Left renal cortex interstitium (tissue), 4 donors: ENCODE measurements around the gene EIF4E2. TPM values are rescaled to one million over a fixed set of nuclear protein-coding genes. Genes with fewer than 3 reads are reported as not detected.
"Not testable (repeated sequence)": the region's sequence is repeated elsewhere in the genome, so short reads cannot be mapped to it uniquely, and the experiment has no call there.

Experiments used
- DNase-seq, 4 donors: peaks; one replicate each; pipeline ENCODE4 v3.0.0-alpha.2; 2013; ENCODE audit warnings: low read depth in 4 of 4, low spot score in 2 of 4, missing footprints in 1 of 4
- polyA plus RNA-seq, 4 donors: library from polyadenylated mRNA; unstranded; fragments of 120-200 nt; gene quantifications; one replicate each; pipeline ENCODE4 v1.2.1, GENCODE V29; 2013; ENCODE audit not compliant: insufficient read length in 4 of 4

Gene EIF4E2
- polyA plus RNA-seq, 4 donors = 98.9 to 117 (median 105) TPM

DNA sequence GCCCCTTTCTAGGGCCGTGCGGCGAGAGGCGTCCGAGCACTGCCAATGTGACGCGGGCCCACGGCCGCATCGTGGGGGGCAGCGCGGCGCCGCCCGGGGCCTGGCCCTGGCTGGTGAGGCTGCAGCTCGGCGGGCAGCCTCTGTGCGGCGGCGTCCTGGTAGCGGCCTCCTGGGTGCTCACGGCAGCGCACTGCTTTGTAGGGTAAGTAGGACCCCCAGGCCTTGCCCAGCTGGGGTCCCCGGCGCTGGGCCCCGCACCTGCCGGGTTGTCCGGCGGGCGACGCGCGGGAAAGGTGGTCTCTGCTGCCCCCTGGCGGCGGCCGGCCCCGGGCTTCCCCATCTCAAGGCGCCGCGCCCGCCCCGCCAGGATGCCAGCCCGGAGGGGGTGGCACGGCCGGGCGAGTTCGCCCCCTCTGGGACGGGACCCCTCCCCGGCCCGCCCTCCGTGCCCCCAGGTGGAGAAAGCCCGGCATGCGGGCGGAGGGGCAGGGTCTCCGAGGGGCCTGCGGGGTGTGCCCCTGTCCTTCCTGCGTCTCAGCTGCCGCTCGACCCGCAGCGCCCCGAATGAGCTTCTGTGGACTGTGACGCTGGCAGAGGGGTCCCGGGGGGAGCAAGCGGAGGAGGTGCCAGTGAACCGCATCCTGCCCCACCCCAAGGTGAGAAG is 28.4 kb upstream of the EIF4E2 start:
- no peak for DNase-seq

DNA sequence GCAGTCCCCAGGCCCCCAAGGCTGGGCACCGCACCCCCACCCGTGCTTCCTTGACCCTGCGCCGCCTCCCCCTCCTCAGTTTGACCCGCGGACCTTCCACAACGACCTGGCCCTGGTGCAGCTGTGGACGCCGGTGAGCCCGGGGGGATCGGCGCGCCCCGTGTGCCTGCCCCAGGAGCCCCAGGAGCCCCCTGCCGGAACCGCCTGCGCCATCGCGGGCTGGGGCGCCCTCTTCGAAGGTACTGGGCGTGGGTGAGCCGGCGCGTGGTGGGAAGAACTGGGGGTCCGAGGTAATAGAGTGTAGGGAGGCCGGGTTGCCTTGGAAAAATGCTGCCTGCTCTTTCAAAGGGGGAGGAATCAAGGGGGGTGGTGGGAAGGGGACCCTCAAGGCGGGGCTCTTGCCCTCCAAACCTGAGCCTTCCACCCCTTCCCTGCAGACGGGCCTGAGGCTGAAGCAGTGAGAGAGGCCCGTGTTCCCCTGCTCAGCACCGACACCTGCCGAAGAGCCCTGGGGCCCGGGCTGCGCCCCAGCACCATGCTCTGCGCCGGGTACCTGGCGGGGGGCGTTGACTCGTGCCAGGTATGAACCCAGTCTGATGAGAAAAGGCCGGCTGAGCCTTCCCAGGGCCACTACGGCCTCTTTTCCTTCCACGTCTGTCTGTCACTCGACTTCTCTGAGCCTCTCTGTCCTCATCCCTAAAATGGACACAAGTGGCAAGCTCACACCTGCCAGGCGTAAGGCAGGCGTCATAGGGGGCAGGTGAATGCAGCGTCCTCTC is 27.7 kb upstream of the EIF4E2 start:
- no peak for DNase-seq

DNA sequence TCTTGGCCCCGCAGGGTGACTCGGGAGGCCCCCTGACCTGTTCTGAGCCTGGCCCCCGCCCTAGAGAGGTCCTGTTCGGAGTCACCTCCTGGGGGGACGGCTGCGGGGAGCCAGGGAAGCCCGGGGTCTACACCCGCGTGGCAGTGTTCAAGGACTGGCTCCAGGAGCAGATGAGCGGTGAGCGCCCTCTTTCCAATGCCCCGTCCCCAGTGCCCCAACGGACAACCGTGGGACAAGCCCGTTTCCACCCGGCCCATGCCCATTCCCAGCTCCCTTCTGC is 27.1 kb upstream of the EIF4E2 start:
- no peak for DNase-seq

DNA sequence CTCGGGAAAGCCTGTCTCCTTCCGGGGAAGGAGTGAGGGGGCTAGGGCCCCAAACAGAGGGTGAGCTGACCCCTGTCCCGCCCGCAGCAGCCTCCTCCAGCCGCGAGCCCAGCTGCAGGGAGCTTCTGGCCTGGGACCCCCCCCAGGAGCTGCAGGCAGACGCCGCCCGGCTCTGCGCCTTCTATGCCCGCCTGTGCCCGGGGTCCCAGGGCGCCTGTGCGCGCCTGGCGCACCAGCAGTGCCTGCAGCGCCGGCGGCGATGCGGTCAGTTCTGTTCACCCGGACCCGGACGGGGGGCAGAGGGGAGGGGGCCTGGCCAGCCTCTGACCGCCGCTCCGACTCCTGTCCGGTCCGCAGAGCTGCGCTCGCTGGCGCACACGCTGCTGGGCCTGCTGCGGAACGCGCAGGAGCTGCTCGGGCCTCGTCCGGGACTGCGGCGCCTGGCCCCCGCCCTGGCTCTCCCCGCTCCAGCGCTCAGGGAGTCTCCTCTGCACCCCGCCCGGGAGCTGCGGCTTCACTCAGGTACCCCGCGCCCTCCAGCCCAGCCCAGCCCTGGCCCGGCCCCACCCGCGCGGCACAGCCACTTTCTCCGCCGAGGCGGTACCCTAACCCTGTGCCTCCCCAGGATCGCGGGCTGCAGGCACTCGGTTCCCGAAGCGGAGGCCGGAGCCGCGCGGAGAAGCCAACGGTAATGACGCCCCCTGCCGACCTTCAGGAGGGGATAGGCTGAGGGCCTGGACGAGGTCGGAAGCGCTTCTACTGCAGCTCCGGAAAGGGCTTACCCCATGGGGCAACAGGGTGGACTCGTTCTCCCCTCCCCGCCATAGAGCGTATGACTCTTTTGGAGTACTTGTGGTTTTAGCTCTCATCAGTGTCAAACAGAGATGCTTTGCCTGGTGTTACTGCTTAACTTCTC is 26.5 kb upstream of the EIF4E2 start:
- no peak for DNase-seq

DNA sequence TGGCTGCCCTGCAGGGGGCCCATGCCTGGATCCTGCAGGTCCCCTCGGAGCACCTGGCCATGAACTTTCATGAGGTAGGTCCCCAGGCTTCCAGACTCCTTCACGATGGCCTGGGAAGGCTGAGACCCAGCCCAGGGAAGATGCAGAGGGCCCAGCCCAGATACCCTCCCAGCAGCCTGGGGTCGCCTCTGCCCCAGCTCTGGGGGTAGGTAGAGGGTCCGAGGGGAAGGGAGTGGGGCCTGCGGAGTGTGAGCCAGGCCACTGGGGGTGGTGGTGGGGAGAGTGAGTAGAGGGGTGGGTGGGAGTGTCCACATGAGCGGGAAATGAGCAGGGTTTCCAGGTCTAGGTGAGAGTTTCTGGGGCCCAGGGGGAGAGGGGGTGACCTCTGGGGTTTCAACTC is 25.7 kb upstream of the EIF4E2 start:
- no peak for DNase-seq

DNA sequence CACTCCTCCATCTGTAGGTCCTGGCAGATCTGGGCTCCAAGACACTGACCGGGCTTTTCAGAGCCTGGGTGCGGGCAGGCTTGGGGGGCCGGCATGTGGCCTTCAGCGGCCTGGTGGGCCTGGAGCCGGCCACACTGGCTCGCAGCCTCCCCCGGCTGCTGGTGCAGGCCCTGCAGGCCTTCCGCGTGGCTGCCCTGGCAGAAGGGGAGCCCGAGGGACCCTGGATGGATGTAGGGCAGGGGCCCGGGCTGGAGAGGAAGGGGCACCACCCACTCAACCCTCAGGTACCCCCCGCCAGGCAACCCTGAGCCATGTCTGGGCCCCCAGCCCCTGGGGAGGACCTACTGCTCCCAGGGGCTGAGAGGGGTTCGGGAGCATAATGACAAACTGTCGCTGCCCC is 25.3 kb upstream of the EIF4E2 start:
- DNase-seq = no peak

DNA sequence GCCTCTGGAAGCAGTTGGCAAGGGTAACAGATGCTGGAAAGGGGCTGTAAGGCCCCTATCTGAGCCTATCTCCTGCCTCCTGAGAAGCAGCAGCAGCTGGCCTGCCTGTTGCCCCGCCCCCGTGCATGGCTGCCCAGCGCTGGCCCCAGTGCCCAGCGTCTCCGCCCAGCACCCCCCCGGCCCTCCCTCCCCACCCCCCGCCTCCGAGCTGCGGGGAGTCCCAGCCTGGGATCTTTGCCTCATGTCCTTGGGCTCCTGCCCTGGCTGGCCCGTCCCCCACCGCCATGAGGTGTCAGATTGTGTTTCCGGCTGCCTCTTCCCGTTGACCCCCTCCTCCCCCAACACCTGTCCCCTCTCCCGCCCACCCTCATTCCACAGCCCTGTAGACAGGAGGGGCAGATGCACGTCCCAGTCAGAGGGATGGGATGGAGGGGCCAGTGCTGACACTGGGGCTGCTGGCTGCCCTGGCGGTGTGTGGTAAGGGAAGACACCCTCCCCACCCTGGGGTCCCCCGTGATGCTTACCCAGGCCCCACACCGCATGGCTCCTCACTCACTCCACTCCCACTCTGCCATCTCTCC is 24.6 kb upstream of the EIF4E2 start, which contains the start of gene CHRND:
Gene CHRND (plus strand): TSS at position 370 of the 581 bp plus-strand sequence. CDS start 56 bp downstream, at position 426.
- DNase-seq = no peak

DNA sequence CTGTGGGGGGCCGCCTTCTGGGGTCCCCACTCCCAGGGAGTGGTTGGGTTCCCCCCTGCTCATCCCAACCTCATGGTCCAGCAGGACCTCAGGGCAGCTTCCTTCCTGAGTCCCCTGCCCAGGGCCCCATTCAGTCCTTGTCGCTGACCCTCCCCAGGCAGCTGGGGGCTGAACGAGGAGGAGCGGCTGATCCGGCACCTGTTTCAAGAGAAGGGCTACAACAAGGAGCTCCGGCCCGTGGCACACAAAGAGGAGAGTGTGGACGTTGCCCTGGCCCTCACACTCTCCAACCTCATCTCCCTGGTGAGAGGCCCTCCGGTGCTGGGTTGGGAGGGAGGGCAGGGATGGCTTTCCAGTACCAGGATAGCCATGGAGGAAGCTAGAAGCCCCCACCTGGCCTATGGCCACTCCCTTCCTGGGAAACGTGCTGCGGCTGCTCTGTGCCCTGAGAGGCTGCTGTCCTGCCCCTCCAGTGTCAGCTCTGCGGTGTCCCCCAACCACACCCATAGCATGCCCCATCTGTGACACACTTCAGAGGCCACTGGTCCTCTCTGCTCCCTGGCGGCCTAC is 24.0 kb upstream of the EIF4E2 start:
- no peak for DNase-seq

DNA sequence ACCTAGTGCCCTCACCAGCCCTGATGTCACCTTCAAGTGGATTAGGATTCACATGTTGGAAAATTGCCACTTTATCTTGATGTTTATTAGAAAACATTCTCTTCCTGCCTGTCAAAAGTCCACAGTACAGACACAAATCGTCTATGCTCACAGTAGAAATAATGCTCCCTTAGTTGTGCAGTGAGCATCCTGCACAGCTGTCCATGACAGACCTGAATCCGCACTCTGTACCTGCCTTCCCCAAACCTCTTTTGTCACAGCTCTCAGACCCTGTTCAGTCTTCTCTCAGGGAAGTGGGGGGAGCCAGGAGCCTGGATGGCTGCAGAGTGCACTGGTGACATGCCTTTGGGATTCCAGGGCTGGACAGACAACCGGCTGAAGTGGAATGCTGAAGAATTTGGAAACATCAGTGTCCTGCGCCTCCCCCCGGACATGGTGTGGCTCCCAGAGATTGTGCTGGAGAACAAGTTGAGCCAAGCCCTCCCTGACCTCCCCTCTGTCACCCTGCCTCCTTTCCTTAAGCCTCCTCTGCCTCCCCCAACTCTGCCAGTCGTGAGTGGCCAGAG is 22.5 kb upstream of the EIF4E2 start:
- DNase-seq = no peak

DNA sequence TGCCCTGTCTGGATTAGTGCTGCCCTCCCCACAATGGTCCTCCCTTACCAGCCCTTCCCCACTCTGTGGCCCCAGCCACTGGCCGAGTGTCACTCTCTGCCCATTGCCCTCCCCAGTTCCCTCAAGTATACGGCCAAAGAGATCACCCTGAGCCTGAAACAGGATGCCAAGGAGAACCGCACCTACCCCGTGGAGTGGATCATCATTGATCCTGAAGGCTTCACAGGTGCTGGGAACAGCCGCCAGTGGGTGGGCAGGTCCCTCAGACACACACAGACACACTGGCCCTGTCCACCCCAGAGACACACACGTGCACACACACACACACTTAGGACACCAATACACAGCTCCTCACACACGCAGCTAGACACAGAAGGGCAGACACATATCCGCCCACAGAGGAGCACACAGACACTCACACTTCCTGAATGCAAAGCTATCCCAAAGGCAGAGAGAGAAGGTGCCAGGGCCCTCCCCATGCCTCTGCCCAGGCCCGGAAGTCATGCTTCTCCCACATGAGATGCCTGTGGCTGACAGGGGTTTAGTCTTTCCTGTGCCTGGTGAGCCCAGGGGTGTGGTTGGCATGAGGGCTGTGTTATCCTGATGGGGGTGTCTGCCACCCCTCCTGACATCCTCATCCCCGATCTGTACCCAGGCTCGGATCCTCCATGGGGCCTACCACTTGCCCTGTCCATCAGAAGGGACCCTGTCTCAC is 21.6 kb upstream of the EIF4E2 start:
- no peak for DNase-seq

DNA sequence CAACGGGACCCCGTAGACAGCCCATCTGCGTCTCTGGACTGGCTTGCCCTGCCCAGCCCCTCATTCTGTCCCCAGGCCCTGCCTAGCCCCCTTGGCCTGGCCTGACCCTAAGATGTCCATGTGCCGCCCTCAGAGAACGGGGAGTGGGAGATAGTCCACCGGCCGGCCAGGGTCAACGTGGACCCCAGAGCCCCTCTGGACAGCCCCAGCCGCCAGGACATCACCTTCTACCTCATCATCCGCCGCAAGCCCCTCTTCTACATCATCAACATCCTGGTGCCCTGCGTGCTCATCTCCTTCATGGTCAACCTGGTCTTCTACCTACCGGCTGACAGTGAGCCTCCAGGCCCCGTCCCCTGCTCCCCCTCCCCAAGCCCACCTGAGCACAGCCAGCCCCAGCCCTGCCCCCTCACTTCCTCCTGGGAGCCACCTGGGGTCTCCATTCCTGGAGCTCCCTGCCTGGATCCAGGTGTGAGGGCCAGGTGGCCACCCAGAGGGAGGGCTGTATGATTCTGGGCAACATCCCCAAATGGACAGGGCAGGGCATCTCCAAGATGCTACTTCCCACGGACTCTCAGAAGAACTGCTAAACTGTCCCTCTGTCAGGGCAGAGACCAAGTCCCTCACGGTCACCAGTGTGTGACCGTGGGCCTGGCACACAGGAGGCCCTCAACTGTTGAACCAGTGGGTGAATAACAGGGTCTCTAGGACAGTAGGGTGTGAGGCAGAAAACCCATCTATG is 20.5 kb upstream of the EIF4E2 start:
- no peak for DNase-seq

DNA sequence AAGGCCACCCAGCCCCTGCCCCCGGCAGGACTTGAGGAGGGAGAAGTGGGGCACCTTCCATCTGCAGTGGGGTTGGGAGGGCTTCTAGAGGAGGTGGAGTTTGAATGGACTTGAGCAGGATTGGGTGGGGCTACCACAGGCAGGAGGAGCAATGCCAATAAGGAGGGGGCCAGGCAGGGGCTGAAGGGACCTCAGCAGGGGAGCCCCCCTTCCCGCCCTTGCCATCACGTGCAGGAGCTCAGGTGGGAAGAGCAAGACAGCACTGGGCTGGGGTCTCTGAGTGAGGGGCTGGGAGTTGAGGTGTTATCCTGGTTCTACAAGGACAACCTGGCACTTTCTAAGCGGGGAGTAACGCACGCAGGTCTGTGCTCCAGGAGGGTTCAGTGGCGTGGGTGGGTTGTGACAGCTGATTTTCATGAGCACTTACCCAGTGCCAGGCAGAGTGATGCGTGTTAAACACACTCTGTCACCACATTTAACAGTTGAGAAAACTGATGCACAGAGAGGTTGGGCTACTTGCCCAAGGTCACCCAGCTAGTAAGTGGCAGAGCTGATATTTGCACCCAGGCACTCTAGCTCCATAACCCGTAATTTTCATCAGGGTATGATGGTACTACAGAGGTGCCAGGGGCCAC is 19.7 kb upstream of the EIF4E2 start:
- no peak for DNase-seq

DNA sequence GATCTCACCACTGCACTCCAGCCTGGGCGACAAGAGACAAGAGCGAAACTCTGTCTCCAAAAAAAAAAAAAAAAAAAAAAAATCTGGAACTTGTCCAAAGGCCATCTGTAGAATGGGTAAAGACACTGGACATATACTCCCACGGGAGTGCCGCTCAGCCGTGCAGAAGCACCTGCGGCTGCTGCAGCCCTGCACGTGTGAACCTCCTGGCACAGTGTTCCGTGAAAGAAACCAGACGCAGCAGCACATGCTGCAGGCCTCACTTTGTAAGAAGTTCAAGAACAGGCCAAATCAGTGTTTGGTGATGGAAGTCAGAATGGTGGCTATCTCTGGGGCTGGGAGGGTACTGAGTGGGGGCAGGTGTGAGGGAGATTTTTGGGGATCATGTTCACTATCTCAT is 18.1 kb upstream of the EIF4E2 start:
- no peak for DNase-seq

DNA sequence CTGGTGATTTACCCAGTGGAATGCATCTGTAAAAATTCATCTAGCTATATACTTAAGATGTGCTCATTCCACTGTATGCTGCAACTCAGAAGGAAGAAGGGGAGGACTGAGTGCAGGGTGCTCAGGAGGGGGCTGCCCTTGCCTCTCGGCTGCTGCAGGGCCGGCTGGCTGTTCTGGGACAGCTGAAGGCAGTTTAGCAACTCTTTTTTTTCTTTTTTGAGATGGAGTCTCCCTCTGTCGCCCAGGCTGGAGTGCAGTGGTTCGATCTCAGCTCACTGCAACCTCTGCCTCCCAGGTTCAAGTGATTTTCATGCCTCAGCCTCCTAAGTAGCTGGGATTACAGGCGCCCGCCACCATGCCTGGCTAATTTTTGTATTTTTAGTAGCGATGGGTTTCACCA is 17.7 kb upstream of the EIF4E2 start:
- not testable (repeated sequence) for DNase-seq

DNA sequence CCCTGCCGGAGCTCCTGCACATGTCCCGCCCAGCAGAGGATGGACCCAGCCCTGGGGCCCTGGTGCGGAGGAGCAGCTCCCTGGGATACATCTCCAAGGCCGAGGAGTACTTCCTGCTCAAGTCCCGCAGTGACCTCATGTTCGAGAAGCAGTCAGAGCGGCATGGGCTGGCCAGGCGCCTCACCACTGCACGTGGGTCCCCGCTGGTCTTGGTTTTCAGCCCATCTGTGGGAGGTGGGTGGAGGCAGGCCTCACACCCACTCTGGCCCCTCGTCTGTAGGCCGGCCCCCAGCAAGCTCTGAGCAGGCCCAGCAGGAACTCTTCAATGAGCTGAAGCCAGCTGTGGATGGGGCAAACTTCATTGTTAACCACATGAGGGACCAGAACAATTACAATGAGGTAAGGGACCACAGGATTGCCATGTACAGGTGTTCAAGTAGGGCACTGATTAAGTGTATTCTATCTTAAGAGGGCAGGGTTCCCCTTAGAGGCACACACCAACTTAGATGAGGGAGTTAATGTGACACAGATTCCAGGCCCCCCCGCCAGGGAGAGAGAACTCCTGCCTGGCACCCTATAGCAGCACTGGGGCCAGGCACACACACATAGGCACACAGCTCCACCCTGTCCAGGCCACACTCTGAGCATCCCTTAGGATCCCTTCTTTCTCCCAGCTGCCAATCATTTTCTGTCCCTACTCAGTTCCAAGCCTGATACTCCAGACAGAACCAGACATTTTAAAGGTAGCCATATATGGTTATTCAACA is 16.4 kb upstream of the EIF4E2 start:
- no peak for DNase-seq

DNA sequence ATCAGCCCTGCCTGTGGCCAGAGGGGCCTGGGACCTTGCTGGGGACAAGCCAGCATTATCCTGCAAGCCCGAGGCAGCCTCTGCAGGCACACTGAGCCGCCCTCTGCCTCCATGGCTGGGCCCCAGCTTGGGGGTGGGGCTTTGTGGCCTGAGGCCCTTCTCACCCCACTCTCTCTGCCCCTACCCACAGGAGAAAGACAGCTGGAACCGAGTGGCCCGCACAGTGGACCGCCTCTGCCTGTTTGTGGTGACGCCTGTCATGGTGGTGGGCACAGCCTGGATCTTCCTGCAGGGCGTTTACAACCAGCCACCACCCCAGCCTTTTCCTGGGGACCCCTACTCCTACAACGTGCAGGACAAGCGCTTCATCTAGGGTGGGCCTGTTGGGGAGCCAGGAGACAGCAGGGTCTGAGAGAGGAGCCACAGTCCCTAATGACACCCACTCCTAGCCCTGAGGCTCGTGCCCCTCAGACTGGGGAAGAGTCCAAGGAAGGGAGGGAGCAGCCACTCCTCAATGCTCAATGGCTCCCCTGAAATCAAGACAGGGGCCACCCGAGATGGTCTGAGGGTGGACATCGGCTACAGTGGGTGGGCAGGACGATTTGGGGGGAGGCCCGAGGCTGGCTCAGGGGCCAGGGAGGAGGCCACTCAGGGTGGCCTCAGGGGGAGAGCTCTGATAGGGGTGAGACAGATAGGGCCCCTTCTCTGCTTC is 15.4 kb upstream of the EIF4E2 start:
- DNase-seq = no peak
